Endothelial cell of umbilical vein (primary cell): ENCODE results near the gene PTPRE. TPM values are rescaled to one million over a fixed set of nuclear protein-coding genes. Genes with fewer than 3 reads are reported as not detected.

Source experiments
- BruUV-seq: library from RNA; stranded (reverse); fragments of 400-500 nt; replicated peaks from 2 replicates; lab custom pipeline; 2021; lab: Mats Ljungman, UMichigan
- CTCF ChIA-PET: fragments of 300-600, 350-600 bp; sonication (Branson Sonifier 250); formaldehyde crosslinking; loops from one replicate; lab custom pipeline; 2021; ENCODE audit warnings: antibody characterized with exemption, inconsistent platforms; lab: Charles Lee
- POLR2A ChIA-PET: fragments of 300-600, 350-600 bp; sonication (Branson Sonifier 250); formaldehyde crosslinking; loops from one replicate; lab custom pipeline; 2021; ENCODE audit warnings: antibody characterized with exemption, inconsistent platforms; lab: Charles Lee
- DNase-seq: peaks from one replicate; pipeline ENCODE4 v3.0.0-alpha.2; 2011; ENCODE audit warnings: low read depth, low spot score
- FAIRE-seq: peaks from 2 replicates; lab custom pipeline; 2011; peaks lifted over from hg19 to GRCh38; lab: Jason Lieb, UNC
- H2AFZ ChIP-seq: 2 replicates; pipeline ENCODE4 v1.6.0; 2012; ENCODE audit warnings: low read depth, low read length, control low read depth, inconsistent platforms
- H3K27ac ChIP-seq: 2 replicates; pipeline ENCODE4 v1.5.1; 2011; ENCODE audit warnings: low read depth, mild to moderate bottlenecking, control low read depth, low read length, moderate library complexity; ENCODE audit not compliant: insufficient read depth
- H3K27me3 ChIP-seq, 2 experiments: 2 replicates each; pipeline versions ENCODE4 v1.6.0 to v1.6.1; 2011; ENCODE audit warnings: low read length in 2 of 2, mixed read lengths in 1 of 2; ENCODE audit not compliant: control insufficient read depth in 2 of 2, insufficient read depth in 2 of 2
- H3K36me3 ChIP-seq, 2 experiments: 2 replicates in 1 of 2; 3 replicates in 1 of 2; pipeline ENCODE4 v1.5.1; 2011; ENCODE audit warnings: low read length in 2 of 2, mild to moderate bottlenecking in 1 of 2, moderate library complexity in 1 of 2; ENCODE audit not compliant: control insufficient read depth in 2 of 2, insufficient read depth in 2 of 2; ENCODE audit errors: extremely low read depth in 1 of 2
- H3K4me1 ChIP-seq: 3 replicates; pipeline ENCODE4 v1.5.1; 2011; ENCODE audit warnings: mild to moderate bottlenecking, low read length; ENCODE audit not compliant: control insufficient read depth, insufficient read depth; ENCODE audit errors: extremely low read depth
- H3K4me2 ChIP-seq: 2 replicates; pipeline ENCODE4 v1.6.1; 2011; ENCODE audit warnings: low read length, control low read depth, mixed read lengths; ENCODE audit not compliant: insufficient read depth
- H3K4me3 ChIP-seq, 3 experiments: fragments of 200-600 bp in 1 of 3; sonication (generic), shearing (Covaris generic) in 1 of 3; replicated peaks in 1 of 3; 2 replicates each; pipeline ENCODE4 v1.5.1; 2011 to 2016; ENCODE audit warnings: control low read depth in 3 of 3, low read length in 3 of 3, mild to moderate bottlenecking in 2 of 3, inconsistent platforms in 1 of 3, low read depth in 1 of 3, moderate library complexity in 1 of 3; ENCODE audit not compliant: insufficient read depth in 1 of 3
- H3K79me2 ChIP-seq: 2 replicates; pipeline ENCODE4 v1.6.0; 2012; ENCODE audit warnings: low read length, inconsistent platforms; ENCODE audit not compliant: control insufficient read depth, insufficient read depth
- H3K9ac ChIP-seq: replicated peaks from 2 replicates; pipeline ENCODE3; 2011; ENCODE audit warnings: low read length, control low read depth; ENCODE audit not compliant: insufficient read depth; ENCODE audit errors: extremely low read depth
- H3K9me1 ChIP-seq: replicated peaks from 3 replicates; pipeline ENCODE4 v1.6.0; 2011; ENCODE audit warnings: mild to moderate bottlenecking, low read length; ENCODE audit not compliant: control insufficient read depth, insufficient read depth; ENCODE audit errors: extremely low read depth
- H3K9me3 ChIP-seq: replicated peaks from 2 replicates; pipeline ENCODE4 v1.5.1; 2012; ENCODE audit warnings: low read length, inconsistent platforms; ENCODE audit not compliant: control insufficient read depth, insufficient read depth
- H4K20me1 ChIP-seq: replicated peaks from 2 replicates; pipeline ENCODE3; 2011; ENCODE audit warnings: mild to moderate bottlenecking, low read length; ENCODE audit not compliant: control insufficient read depth, insufficient read depth; ENCODE audit errors: extremely low read depth
- EZH2 ChIP-seq: IDR thresholded peaks from 2 replicates; pipeline ENCODE4 v1.6.1; 2012; ENCODE audit warnings: borderline replicate concordance, low read depth, mild to moderate bottlenecking, moderate library complexity, low read length, inconsistent platforms; ENCODE audit not compliant: severe bottlenecking
- FOS ChIP-seq: IDR thresholded peaks from 2 replicates; pipeline ENCODE4 v1.6.1; 2011; ENCODE audit warnings: mild to moderate bottlenecking, low read length, moderate library complexity, borderline replicate concordance; ENCODE audit not compliant: insufficient read depth
- GATA2 ChIP-seq: IDR thresholded peaks from 2 replicates; pipeline ENCODE4 v1.7.0; 2011; ENCODE audit warnings: low read depth, mild to moderate bottlenecking, moderate library complexity, mixed read lengths, low read length; ENCODE audit not compliant: insufficient read length, insufficient read depth
- JUN ChIP-seq: IDR thresholded peaks from 2 replicates; pipeline ENCODE4 v1.6.1; 2011; ENCODE audit warnings: borderline replicate concordance, low read depth; ENCODE audit not compliant: insufficient read length, insufficient read depth
- MAX ChIP-seq: IDR thresholded peaks from 2 replicates; pipeline ENCODE4 v1.6.1; 2011; ENCODE audit not compliant: insufficient read depth, insufficient read length
- MYC ChIP-seq: IDR thresholded peaks from one replicate; pipeline ENCODE4 v1.6.1; 2011; ENCODE audit warnings: mild to moderate bottlenecking, low read depth, low read length
- POLR2A ChIP-seq: IDR thresholded peaks from 2 replicates; pipeline ENCODE4 v1.6.1; 2012; ENCODE audit warnings: low read depth, mild to moderate bottlenecking, control low read depth, low read length
- POLR2AphosphoS5 ChIP-seq: IDR thresholded peaks from 2 replicates; pipeline ENCODE4 v1.6.1; 2012; ENCODE audit warnings: low read depth, mild to moderate bottlenecking, control low read depth, low read length, moderate library complexity; ENCODE audit not compliant: insufficient read depth
- dilution Hi-C: fragments of 300-500 bp; cut with MboI; formaldehyde crosslinking; loops from one replicate; pipeline ENCODE4 v1.15.0; 2019; ENCODE audit warnings: low sequenced_read_pairs; ENCODE audit not compliant: extremely low pct_ligation_motif_present
- intact Hi-C: fragments of 100-400 bp; cut with micrococcal nuclease; formaldehyde crosslinking; loops from one replicate; pipeline ENCODE4 v1.10.0; 2022
- polyA plus RNA-seq, 4 experiments: library from polyadenylated mRNA; depleted of rRNA in 3 of 4; stranded (reverse) in 3 of 4; unstranded in 1 of 4; fragments of >200 nt; gene quantifications; 2 replicates each; pipeline versions ENCODE4 v1.2.1 to v1.2.3, GENCODE V29; 2011 to 2012; ENCODE audit warnings: missing spikeins in 1 of 4
- total RNA-seq: library from RNA; stranded (reverse); gene quantifications from 2 replicates; pipeline ENCODE4 v1.2.3, GENCODE V29; 2021
- TF ChIP-seq, protein P1 (sequence below), 2 donors: IDR thresholded peaks; 1 replicate in 1 of 2; 2 replicates in 1 of 2; pipeline ENCODE4 v1.5.1; 2011; ENCODE audit warnings: low read length in 2 of 2, mild to moderate bottlenecking in 2 of 2, moderate library complexity in 2 of 2, control low read depth in 1 of 2, inconsistent platforms in 1 of 2, low read depth in 1 of 2; ENCODE audit not compliant: insufficient read depth in 1 of 2; ENCODE audit errors: extremely low read depth in 1 of 2

Gene PTPRE
- total and polyA plus RNA-seq, 2 donors (not counting 3 experiments of a cell fraction or from before 2014, with no cell fraction given): 37.3 to 116 TPM

DNA sequence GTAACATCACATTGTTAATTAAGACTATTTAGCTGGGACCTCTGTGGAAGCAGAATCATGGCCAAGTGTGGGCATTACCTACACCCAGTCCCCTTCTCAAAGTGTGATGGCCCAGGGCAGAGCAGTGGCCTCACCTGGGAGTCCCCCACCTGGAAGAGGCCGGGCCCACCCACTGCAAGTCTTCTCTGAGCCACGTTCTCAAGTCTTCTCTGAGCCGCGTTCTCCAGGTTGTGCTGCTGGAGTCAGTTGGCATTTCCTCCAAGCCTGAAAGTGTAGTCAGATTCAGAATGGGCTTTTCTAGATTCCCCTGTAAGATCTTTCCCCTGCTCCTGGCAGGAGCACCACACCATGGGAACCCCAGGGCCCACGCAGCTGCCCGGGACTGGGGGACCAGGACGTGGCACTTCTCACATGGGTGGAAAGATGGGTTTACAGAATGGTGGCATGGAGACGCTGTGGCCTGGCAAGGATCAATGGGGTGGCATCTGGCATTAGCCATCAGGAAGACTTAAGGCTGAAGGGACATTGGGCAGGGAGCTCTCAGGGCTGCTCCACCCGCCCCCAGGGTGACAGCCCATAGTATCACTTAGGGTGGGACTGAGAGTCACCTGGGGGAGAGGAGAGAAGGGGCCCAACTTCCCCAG, 151.3 kb downstream of the PTPRE start:
- peaks cover 22% of the 10 kb centered on the region for H3K4me1 ChIP-seq
- dilution Hi-C loops (no loop called here), intact Hi-C loops (no loop called here)
- H3K9me3 ChIP-seq: no peaks in the 10 kb centered on the region
- CTCF ChIA-PET: interaction anchor here (0.7 to 7.3 kb wide), 5 partner anchors 9 to 23 kb away, joined by 3 to 42 read pairs (median 12); no protein-coding TSS in a partner anchor
- no peaks in the 10 kb centered on the region for H3K79me2 ChIP-seq
- no peak for FAIRE-seq
- H2AFZ ChIP-seq: no peak overlapping the region
- H3K27me3 ChIP-seq: no peaks in the 10 kb centered on the region
- H4K20me1 ChIP-seq: no peaks in the 10 kb centered on the region
- TF ChIP-seq POLR2A: no peak
- POLR2A ChIA-PET: no interaction called here
- no peak overlapping the region for H3K4me2 ChIP-seq
- no TSS peak for BruUV-seq
- H3K9ac ChIP-seq: no peak overlapping the region
- H3K4me3 ChIP-seq: no peak overlapping the region
- peaks cover 23 to 52% of the 10 kb centered on the region in 2 experiments for H3K36me3 ChIP-seq
- no peaks in the 10 kb centered on the region for H3K9me1 ChIP-seq
- no peak overlapping the region for H3K27ac ChIP-seq
- DNase-seq: no peak

DNA sequence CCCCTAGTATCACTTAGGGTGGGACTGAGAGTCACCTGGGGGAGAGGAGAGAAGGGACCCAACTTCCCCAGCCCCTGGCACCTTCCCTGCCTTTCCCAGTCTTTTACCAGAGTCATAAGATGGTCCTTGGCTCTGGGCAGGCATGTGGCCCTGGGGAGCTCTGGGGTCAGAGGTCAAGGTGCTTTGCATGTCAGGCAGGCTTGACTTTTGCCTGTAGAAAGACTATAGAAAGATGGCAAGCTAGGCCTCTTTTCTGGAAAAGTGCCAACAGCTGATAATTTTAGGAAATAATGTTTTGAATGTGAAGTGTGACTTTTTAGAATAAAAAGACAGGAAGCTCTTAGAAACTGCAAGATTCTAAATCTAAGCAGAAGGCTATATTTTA, 151.8 kb downstream of the PTPRE start:
- Histone ChIP-seq H3K4me1 (peaks cover 27% of the 10 kb centered on the region), H3K27me3 (no peaks in the 10 kb centered on the region), H3K4me2 (no peak overlapping the region), H3K27ac (no peak overlapping the region), H4K20me1 (no peaks in the 10 kb centered on the region), H3K36me3 (peaks cover 22 to 49% of the 10 kb centered on the region in 2 experiments), H3K9me1 (no peaks in the 10 kb centered on the region), H3K79me2 (no peaks in the 10 kb centered on the region), H3K4me3 (no peak overlapping the region), H3K9ac (no peak overlapping the region), H2AFZ (no peak overlapping the region), H3K9me3 (no peaks in the 10 kb centered on the region)
- CTCF ChIA-PET: interaction anchor here (0.7 to 7.3 kb wide), 4 partner anchors 10 to 47 kb away, joined by 3 to 42 read pairs (median 8); no protein-coding TSS in a partner anchor
- DNase-seq: no peak
- intact Hi-C loops: no loop called here
- TF ChIP-seq POLR2A (no peak), MAX (no peak), EZH2 (no peak), JUN (no peak), MYC (no peak), GATA2 (no peak), POLR2AphosphoS5 (no peak), FOS (no peak)
- TF ChIP-seq, protein P1, sequence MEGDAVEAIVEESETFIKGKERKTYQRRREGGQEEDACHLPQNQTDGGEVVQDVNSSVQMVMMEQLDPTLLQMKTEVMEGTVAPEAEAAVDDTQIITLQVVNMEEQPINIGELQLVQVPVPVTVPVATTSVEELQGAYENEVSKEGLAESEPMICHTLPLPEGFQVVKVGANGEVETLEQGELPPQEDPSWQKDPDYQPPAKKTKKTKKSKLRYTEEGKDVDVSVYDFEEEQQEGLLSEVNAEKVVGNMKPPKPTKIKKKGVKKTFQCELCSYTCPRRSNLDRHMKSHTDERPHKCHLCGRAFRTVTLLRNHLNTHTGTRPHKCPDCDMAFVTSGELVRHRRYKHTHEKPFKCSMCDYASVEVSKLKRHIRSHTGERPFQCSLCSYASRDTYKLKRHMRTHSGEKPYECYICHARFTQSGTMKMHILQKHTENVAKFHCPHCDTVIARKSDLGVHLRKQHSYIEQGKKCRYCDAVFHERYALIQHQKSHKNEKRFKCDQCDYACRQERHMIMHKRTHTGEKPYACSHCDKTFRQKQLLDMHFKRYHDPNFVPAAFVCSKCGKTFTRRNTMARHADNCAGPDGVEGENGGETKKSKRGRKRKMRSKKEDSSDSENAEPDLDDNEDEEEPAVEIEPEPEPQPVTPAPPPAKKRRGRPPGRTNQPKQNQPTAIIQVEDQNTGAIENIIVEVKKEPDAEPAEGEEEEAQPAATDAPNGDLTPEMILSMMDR (IDR thresholded peaks at IDR 0.05; ENCODE audit: extremely low read depth in 1 of 2, insufficient read depth in 1 of 2, low read depth in 1 of 2, low read length in 2 of 2): no peak
- BruUV-seq: no TSS peak
- dilution Hi-C loops: no loop called here
- no peak for FAIRE-seq
- POLR2A ChIA-PET: no interaction called here
